Tibial nerve (tissue), 3 donors: Measurements from ENCODE around the gene SLC38A9.

Experiments used
- CTCF ChIP-seq, 5 experiments: fragments of 200-600 bp in 3 of 5; fragments of 450-650 bp in 2 of 5; sonication (generic) in 3 of 5; IDR thresholded peaks; one replicate each; pipeline ENCODE4 v1.5.1; 2016 to 2019; ENCODE audit warnings: antibody characterized with exemption in 5 of 5, mild to moderate bottlenecking in 3 of 5, moderate library complexity in 2 of 5
- POLR2A ChIP-seq, 2 donors: fragments of 450-650 bp; IDR thresholded peaks; one replicate each; pipeline ENCODE4 v1.6.1; 2017; ENCODE audit warnings: antibody characterized with exemption in 2 of 2, mild to moderate bottlenecking in 2 of 2, moderate library complexity in 2 of 2

DNA sequence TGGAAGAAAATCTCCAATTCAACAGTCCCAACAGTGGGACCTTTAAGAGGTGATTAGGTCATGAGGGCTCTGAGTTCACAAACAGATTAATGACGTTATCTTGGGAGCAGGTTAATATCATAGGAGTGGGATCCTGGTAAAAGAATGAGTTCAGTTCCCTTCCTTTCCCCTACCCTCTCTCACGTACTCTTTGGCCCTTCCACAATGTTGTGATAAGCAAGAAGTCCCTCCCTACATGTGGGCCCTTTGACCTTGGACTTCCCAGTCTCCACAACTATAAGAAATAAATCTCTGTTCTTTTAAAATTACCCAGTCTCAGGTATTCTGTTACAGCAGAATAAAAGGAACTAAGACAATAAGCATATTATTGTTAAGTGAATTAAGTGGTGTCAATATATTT is 37.8 kb downstream of the SLC38A9 start:
- TF ChIP-seq POLR2A (IDR thresholded peaks at IDR 0.05) (no peak), CTCF (IDR thresholded peaks at IDR 0.05) (no peak)
